HG03025 (cell line): ENCODE measurements around the gene TTC39C.

Source experiments
- ATAC-seq: cut with Tn5 transposase; IDR thresholded peaks from one replicate; pipeline ENCODE4 v1.9.1; 2021; ENCODE audit warnings: mild to moderate bottlenecking, moderate library complexity; ENCODE audit not compliant: unreplicated experiment, low FRiP score

The TTC39C gene

GRCh38 chr18:23990474-23991410, 23.8 kb upstream of the TTC39C start:
- no peak for ATAC-seq

GRCh38 chr18:23992089-23992940, 22.2 kb upstream of the TTC39C start:
- no peak for ATAC-seq

GRCh38 chr18:23992941-23993280, 21.6 kb upstream of the TTC39C start:
- ATAC-seq: no peak

GRCh38 chr18:23994361-23994902, 20.1 kb upstream of the TTC39C start:
- ATAC-seq: no peak

DNA sequence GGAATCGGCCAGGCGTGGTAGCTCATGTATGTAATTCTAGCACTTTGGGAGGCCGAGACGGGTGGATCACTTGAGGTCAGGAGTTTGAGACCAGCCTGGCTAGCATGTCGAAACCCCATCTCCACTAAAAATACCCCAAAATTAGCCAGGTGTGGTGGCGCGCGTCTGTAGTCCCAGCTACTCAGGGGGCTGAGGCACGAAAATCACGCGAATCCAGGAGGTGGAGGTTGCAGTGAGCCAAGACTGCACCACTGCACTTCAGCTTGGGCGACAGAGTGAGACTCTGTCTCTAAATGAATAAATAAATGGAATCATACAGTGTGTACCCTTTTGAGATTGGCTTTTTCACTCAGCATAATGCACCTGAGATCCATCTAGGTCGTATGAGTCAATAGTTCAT, 19.4 kb upstream of the TTC39C start:
- ATAC-seq: no peak

GRCh38 chr18:23998018-23998417, 16.5 kb upstream of the TTC39C start:
- ATAC-seq: no peak

GRCh38 chr18:23998820-23999219, 15.7 kb upstream of the TTC39C start:
- ATAC-seq: no peak

DNA sequence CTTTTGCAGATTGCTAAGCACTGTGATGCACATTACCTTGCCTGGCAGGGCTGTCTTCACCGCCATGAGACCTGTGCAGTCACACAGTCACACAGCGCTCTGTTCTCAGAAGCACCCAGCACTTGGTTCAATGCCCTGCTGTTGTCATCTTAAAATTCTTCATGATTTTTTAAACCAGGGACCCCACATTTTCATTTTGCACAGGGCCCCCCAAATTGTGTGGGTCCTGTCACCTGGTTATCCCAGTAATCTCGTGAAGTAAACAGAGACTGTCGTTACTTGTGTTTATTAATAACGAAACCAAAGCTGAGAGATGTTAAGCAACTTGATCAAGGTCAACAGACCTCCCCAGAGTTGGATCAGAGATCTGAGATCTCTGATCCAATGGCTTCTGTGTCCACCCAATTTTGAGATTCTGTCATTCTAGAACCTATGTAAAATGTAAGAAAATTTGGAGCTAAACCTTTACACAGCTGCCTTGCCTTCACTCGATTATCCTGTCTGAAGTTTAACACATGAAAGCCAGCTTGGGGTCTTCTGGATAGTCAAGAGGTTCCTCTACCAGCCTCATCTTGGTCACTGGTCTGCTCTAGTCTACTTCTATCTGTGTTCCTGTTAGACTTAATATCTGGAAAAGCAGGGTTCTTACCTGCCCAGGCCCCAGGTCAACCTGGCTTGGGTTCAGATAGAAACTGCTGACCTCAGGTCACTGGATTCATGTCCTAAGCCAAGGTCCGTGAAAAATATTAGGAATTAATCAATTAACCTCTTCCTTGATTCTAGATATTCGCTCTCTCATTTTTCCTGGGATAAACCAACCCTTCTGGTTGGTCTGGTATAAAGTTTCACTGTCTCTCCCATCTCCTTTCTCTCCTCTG, 13.7 kb upstream of the TTC39C start:
- ATAC-seq: no peak

GRCh38 chr18:24002479-24002878, 12.1 kb upstream of the TTC39C start:
- ATAC-seq: no peak

DNA sequence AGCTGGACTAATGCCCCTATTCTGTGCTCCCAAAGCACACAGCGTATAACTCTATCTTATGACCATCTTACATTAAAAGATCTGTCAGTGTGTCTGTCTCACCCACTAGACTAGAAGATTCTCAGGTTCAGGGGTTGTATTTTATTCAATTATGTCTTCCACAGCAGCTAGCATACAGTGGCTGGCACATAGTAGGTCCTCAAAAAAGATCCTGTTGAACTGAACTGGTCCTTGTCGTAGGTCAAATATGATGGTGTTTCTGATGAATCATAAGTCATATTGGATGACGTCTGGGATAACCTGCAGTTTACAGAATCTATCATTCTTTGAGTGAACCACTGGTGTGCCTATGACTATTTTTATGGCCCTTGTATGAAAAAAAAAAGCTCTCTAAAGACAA, 11.3 kb upstream of the TTC39C start:
- ATAC-seq: no peak

- no peak for ATAC-seq
These were observed 10.5 kb upstream of the TTC39C start for GRCh38 chr18:24003903-24004640.

DNA sequence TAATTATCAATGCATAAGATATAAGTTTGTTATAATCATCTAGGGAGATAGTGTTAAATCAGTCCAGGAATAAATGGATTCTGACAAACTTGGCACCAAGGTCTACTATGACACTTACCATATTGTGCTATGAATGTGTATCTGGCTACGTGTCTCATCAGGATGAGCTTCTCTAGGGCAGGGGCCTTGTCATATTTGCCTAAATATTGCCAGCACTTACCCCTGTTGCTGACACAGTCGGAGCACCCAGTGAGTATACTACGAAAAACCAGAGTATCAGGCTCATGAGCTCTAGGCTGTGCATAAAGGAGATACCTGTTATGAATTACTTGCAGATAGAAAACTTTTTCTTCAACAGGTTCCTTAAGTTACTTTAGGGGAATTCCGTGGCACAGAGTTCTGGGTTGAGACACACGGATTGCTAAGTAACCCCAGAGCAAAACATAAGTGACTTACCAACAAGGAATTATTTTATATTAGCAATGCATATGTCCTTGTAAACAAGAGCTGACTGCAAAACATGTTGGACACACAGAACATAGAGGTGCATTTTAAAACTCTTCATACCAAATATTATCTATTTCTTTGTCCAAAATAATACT, 7.7 kb upstream of the TTC39C start:
- no peak for ATAC-seq

DNA sequence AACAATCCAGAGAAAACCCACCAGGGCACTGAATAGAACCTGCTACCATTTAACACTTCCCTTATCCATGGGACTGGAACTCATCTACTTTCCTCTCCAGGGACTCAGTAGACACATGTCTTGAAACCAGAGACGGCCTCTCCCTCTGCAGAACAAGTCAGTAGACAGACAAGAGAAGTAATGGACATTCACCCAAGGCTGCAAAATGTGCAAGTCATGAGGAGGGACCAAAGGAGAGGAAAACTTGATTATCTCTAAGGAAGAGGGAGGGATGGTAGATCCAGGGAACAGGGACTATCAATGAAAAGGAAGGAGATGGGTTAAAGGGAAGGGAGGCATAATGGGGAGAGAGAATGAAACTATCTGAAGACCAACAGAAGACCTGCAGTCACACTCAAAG, 5.3 kb upstream of the TTC39C start:
- ATAC-seq: no peak

GRCh38 chr18:24009651-24010333, 4.8 kb upstream of the TTC39C start:
- peak; percentile 43 for ATAC-seq

GRCh38 chr18:24010673-24011072, 3.9 kb upstream of the TTC39C start:
- ATAC-seq: no peak

GRCh38 chr18:24011123-24011917, 3.2 kb upstream of the TTC39C start:
- ATAC-seq: no peak

DNA sequence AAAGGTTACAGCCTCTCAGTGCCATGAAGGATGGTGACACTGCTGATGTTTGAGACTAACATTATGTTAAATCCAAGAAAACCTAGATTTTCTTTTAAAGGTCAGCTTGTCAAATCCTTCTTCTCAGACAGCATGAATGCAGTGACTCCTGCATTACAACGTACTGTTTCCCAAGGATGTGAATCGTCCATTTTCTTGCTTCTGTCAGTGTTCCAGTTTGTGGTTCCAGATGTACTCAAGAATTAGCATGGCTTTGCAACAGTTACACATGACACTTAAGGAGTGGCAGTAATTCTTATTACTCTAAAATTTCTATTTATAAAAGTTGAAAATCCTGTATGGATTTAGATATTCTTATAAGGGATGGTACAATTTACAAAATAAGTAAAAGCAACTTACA, 1.5 kb upstream of the TTC39C start:
- no peak for ATAC-seq
